Adrenal gland (tissue), 12 donors: ENCODE measurements around the gene RASSF1. TPM values are rescaled to one million over a fixed set of nuclear protein-coding genes. Genes with fewer than 3 reads are reported as not detected.

Source experiments
- DNase-seq, 7 donors: peaks; one replicate each; pipeline ENCODE4 v3.0.0-alpha.2; 2019 to 2020
- H3K27ac ChIP-seq, 5 donors: fragments of 200-600 bp; sonication (generic) in 4 of 5; 1 replicate in 3 of 5; 2 replicates in 2 of 5; pipeline versions ENCODE4 v1.5.1 to v1.8.0; 2016 to 2020; ENCODE audit warnings: mild to moderate bottlenecking in 1 of 5
- H3K27me3 ChIP-seq: fragments of 200-600 bp; 2 replicates; pipeline ENCODE4 v1.8.0; 2021
- H3K36me3 ChIP-seq, 2 donors: fragments of 200-600 bp; replicated peaks in 1 of 2; 1 replicate in 1 of 2; 2 replicates in 1 of 2; pipeline versions ENCODE4 v1.5.1 to v1.8.0; 2018 to 2022
- H3K4me1 ChIP-seq, 2 donors: fragments of 200-600 bp; replicated peaks in 1 of 2; 1 replicate in 1 of 2; 2 replicates in 1 of 2; pipeline versions ENCODE4 v1.5.1 to v1.8.0; 2018 to 2021
- H3K4me3 ChIP-seq, 4 donors: fragments of 200-600 bp; sonication (generic) in 3 of 4; one replicate each; pipeline ENCODE4 v1.5.1; 2016 to 2018
- H3K9me3 ChIP-seq, 3 donors: fragments of 200-600 bp; sonication (generic) in 1 of 3; replicated peaks in 1 of 3; 1 replicate in 2 of 3; 2 replicates in 1 of 3; pipeline versions ENCODE4 v1.5.1 to v1.8.0; 2016 to 2021
- POLR2A ChIP-seq, 2 donors: fragments of 450-650 bp; IDR thresholded peaks; one replicate each; pipeline ENCODE4 v1.6.1; 2017; ENCODE audit warnings: antibody characterized with exemption in 2 of 2, mild to moderate bottlenecking in 2 of 2, moderate library complexity in 1 of 2
- WGBS, 4 donors: extraction: QIAGEN DNeasy Blood & Tissue Kit in 2 of 4; methylation state at CpG; one replicate each; pipeline versions ENCODE4 v1.1.5 to v1.1.7; 2013 to 2017; 5-methylcytosine and 5-hydroxymethylcytosine counted together
- intact Hi-C, 2 donors: fragments of 100-400 bp; cut with DNase I; formaldehyde crosslinking; loops; one replicate each; pipeline versions ENCODE4 v1.14.1 to v1.15.0; 2022 to 2023
- polyA plus RNA-seq, 3 donors: library from polyadenylated mRNA; stranded (reverse); fragments of 200-250 nt in 2 of 3; fragments of 350-450 nt in 1 of 3; fragmentation: Illumina TruSeq in 1 of 3; extraction: RNeasy Lipid Tissue Mini Kit (QIAGEN cat#74804) in 1 of 3; gene quantifications; one replicate each; pipeline ENCODE4 v1.2.3, GENCODE V29; 2013 to 2014
- total RNA-seq, 9 donors: library from RNA; depleted of rRNA in 4 of 9; stranded (reverse); fragments of >200 nt in 4 of 9; fragments of 120-200 nt in 1 of 9; fragmentation: NEBNext Ultra II Directional in 1 of 9; extraction: Animal tissue kit (Norgen Biotek cat#: 25700) in 1 of 9; gene quantifications; one replicate each; pipeline versions ENCODE4 v1.1.0 to v1.2.4, GENCODE V29; 2013 to 2023
- TF ChIP-seq, protein P1 (sequence below), 6 experiments: fragments of 450-650 bp in 4 of 6; fragments of 200-600 bp in 2 of 6; sonication (generic) in 1 of 6; IDR thresholded peaks; 1 replicate in 5 of 6; 2 replicates in 1 of 6; pipeline versions ENCODE4 v1.5.1 to v1.8.0; 2016 to 2021; ENCODE audit warnings: antibody characterized with exemption in 6 of 6, mild to moderate bottlenecking in 2 of 6, moderate library complexity in 1 of 6
- donor health status: healthy with polysubstance abuse.
- donor health status: Bipolar disorder and iron deficiency.
- donor health status: DM: yes; HTN: yes; CAD: no.
- donor health status: DM: no; HTN: no; CAD: no.
- donor health status: DM: no; HTN: no; CAD: no.
- donor health status: DM: yes; HTN: yes; CAD: no.

RASSF1 gene
- total and polyA plus RNA-seq, 12 donors: 9.6 to 27.4 (median 14.7) TPM

DNA sequence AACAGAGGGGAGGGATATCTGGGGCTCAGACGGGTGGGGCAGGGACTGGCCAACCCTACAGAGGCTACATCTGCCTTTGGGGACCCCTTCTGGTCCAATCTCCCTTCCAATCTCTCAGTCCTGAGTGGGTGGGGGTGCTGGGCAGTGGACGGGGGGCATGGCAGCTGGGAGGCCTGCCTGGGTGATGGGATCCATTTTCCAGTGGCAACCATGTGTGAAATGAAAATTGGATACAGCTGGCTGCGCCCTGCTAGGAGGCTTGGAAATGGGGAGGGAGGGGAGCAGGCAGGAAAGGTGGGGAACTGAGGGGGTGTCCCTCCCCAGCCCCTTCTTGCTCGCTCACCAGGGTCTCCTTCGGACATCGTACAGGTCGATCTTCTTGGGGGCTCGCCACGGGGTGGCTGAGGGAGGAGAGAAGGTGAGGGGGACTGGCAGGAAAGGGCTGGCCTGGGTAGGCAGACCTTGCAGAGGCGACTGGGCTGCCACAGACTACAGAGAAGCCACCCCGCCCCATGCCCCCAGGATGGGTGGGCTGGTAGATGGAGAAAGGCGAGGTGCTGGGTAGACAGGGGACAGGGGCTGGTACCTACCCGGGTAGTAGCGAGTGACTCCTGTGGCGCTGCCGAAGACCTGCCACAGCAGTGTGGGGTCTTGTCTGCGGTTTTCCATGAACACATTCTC, 39.9 kb upstream of the RASSF1 start:
- Histone ChIP-seq H3K4me3 (no peak overlapping the region), H3K27ac (no peak overlapping the region), H3K36me3 (no peaks in the 10 kb centered on the region), H3K27me3 (no peaks in the 10 kb centered on the region), H3K9me3 (no peaks in the 10 kb centered on the region), H3K4me1 (peaks cover 0 to 3% of the 10 kb centered on the region in 2 donors)
- intact Hi-C loops: no loop called here
- 84 to 92% (median 88%) methylated on average over 16 to 17 of the region's 17 CpGs for WGBS, 4 donors
- no peak for DNase-seq
- TF ChIP-seq, protein P1, sequence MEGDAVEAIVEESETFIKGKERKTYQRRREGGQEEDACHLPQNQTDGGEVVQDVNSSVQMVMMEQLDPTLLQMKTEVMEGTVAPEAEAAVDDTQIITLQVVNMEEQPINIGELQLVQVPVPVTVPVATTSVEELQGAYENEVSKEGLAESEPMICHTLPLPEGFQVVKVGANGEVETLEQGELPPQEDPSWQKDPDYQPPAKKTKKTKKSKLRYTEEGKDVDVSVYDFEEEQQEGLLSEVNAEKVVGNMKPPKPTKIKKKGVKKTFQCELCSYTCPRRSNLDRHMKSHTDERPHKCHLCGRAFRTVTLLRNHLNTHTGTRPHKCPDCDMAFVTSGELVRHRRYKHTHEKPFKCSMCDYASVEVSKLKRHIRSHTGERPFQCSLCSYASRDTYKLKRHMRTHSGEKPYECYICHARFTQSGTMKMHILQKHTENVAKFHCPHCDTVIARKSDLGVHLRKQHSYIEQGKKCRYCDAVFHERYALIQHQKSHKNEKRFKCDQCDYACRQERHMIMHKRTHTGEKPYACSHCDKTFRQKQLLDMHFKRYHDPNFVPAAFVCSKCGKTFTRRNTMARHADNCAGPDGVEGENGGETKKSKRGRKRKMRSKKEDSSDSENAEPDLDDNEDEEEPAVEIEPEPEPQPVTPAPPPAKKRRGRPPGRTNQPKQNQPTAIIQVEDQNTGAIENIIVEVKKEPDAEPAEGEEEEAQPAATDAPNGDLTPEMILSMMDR (IDR thresholded peaks at IDR 0.05): no peak
- no peak for TF ChIP-seq POLR2A (IDR thresholded peaks at IDR 0.05)

DNA sequence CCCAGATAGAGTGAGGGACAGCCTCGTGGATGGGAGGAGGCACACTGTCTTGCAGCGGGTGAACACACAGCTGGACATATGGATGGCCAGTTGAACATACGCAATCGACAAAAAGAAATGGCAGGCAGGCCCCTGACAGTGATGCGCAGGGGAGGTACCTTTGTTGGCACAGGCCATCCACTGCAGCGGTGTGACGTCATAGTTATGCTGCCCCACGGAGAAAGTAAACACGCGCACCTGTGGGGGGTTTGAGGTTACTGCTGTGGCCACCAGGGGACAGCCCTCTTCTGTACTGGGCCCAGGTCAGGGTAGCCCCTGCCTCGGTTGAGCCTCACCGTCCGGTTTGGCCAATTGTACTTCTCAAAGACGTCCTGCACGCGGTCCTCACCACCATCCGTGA, 38.1 kb upstream of the RASSF1 start:
- WGBS, 4 donors: 81 to 93% (median 91%) methylated on average over 17 of the region's 17 CpGs
- H3K27ac ChIP-seq: no peak overlapping the region
- no peaks in the 10 kb centered on the region for H3K9me3 ChIP-seq
- TF ChIP-seq POLR2A (IDR thresholded peaks at IDR 0.05): no peak
- TF ChIP-seq, protein P1 (IDR thresholded peaks at IDR 0.05): no peak
- intact Hi-C loops: no loop called here
- H3K4me3 ChIP-seq: no peak overlapping the region
- H3K4me1 ChIP-seq: peaks cover 0 to 3% of the 10 kb centered on the region in 2 donors
- H3K36me3 ChIP-seq: no peaks in the 10 kb centered on the region
- DNase-seq: no peak
- H3K27me3 ChIP-seq: no peaks in the 10 kb centered on the region

DNA sequence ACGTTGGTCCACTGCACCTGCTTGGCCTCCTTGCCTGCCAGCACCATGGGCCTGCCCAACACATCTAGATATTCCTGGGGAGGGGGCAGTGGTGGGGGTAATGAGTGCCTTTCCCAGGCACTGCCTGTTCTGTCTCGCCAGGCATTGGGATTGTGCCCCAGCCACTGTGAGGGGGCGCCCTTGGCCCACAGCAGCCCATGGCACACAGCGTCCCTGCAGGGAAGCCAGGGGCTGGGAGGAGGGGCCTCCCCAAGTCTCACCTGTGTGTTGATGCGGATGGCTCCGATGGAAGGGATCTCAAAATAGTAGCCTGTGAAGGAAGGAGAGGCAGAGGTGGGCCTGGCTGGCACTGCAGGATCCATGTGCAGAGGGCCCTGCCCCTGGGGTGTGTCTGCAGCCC, 37.4 kb upstream of the RASSF1 start:
- Histone ChIP-seq H3K27me3 (no peaks in the 10 kb centered on the region), H3K9me3 (no peaks in the 10 kb centered on the region), H3K4me1 (peaks cover 0 to 3% of the 10 kb centered on the region in 2 donors), H3K4me3 (no peak overlapping the region), H3K36me3 (no peaks in the 10 kb centered on the region), H3K27ac (no peak overlapping the region)
- 83 to 93% (median 88%) methylated on average over 2 to 6 of the region's 6 CpGs for WGBS, 4 donors
- intact Hi-C loops: no loop called here
- TF ChIP-seq, protein P1 (IDR thresholded peaks at IDR 0.05): no peak
- no peak for TF ChIP-seq POLR2A (IDR thresholded peaks at IDR 0.05)
- no peak for DNase-seq

DNA sequence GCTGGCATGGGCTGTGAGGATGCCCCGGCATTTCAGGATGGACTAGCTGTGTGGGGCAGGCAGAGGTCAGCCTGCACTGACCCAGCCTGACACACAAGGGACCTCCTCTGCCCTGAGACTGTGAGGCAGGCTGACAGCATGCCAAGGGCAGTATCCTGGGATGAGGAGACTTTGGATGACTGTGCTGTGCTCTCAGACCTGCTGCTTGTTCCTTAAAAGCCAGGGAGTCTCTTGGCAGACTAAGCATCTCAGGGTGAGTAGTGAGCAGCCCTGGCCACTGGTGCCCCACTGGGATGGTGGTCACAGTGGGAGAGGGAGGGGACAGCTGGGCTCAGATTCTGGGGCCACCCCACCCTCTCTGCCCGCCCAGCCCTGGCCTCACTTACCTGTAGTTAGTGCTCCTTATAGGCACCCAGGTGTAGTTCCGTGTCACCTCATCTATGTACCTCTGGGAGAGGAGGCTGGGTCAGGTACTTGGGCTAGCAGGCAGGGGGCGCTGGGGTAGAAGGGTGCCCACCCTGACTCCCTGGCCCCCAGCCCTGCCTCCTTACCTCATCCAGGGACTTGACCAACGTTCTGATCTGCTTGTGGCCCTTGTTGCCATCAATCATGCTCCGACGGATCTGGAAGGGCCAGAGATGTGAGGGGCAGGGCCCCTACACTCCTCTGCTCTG, 34.8 kb upstream of the RASSF1 start:
- WGBS, 4 donors: 75 to 86% (median 79%) methylated on average over 7 of the region's 7 CpGs
- Histone ChIP-seq H3K4me3 (no peak overlapping the region), H3K27me3 (no peaks in the 10 kb centered on the region), H3K9me3 (no peaks in the 10 kb centered on the region), H3K27ac (no peak overlapping the region), H3K4me1 (no peaks in the 10 kb centered on the region), H3K36me3 (no peaks in the 10 kb centered on the region)
- TF ChIP-seq, protein P1 (IDR thresholded peaks at IDR 0.05): no peak
- no peak for TF ChIP-seq POLR2A (IDR thresholded peaks at IDR 0.05)
- DNase-seq: no peak
- intact Hi-C loops: no loop called here
